Stimulated activated CD8-positive, alpha-beta memory T cell treated with anti-CD3 and anti-CD28 coated beads, Interleukin-7, amount 100 ng/mL, for 1 hour (primary cell): Measurements from ENCODE around the gene TRIO.

Experiments
- DNase-seq, 2 donors: peaks; one replicate each; pipeline ENCODE4 v3.0.0-alpha.2; 2020; ENCODE audit warnings: low read depth in 2 of 2

TRIO gene

GRCh38 chr5:14353726-14354474 is 210.8 kb downstream of the TRIO start:
- no peak for DNase-seq

- DNase-seq = no peak
These were observed 212.2 kb downstream of the TRIO start for GRCh38 chr5:14355391-14355790.

DNA sequence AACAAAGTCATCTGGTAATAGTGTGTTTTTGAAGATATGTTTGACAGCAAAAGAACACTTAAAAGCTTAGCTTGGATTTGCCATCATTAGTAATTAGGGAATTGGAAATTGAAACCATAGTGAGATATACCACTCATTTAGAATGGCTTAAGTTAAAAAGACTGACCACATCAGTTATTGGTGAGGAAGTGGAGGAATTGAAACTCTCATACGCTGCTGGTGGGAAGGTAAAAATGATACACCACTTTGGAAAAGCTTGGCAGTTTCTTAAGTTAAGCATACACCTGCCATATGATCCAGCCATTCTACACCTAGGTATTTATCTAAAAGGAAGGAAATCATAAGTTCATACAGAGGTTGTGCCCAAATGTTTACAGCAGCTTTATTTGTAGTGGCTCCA is 213.2 kb downstream of the TRIO start:
- DNase-seq = no peak

GRCh38 chr5:14357441-14357840 is 214.3 kb downstream of the TRIO start:
- no peak for DNase-seq

- no peak for DNase-seq
These were observed 214.7 kb downstream of the TRIO start for GRCh38 chr5:14357851-14358250.

- no peak for DNase-seq
These were observed 215.4 kb downstream of the TRIO start for GRCh38 chr5:14358536-14358935.

- DNase-seq = no peak
These were observed 216.2 kb downstream of the TRIO start for GRCh38 chr5:14359069-14360043.

GRCh38 chr5:14362491-14362890 is 219.3 kb downstream of the TRIO start:
- DNase-seq = no peak

GRCh38 chr5:14364096-14364495 is 221.0 kb downstream of the TRIO start:
- no peak for DNase-seq

GRCh38 chr5:14364576-14365472 is 221.7 kb downstream of the TRIO start:
- no peak for DNase-seq

- no peak for DNase-seq
These were observed 222.8 kb downstream of the TRIO start for GRCh38 chr5:14365831-14366430.

DNA sequence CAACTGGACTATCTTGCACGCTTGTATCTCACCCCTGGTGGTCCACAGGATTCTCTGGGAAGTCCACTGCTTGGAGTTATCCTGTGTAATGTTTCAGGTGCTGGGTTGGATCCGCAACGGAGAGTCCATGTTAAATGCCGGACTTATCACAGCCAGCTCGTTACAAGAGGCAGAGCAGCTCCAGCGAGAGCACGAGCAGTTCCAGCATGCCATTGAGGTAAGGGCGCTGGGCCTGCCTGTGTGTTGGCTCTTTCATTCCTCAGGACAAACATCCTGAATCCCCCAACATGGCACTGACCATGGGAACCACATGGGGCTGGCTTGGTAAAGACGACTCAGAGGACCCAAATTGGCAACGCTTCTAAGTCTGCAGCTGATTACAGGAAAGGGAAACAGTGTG is 223.6 kb downstream of the TRIO start:
- DNase-seq = no peak

- DNase-seq = no peak
These were observed 224.2 kb downstream of the TRIO start for GRCh38 chr5:14367364-14367763.

DNA sequence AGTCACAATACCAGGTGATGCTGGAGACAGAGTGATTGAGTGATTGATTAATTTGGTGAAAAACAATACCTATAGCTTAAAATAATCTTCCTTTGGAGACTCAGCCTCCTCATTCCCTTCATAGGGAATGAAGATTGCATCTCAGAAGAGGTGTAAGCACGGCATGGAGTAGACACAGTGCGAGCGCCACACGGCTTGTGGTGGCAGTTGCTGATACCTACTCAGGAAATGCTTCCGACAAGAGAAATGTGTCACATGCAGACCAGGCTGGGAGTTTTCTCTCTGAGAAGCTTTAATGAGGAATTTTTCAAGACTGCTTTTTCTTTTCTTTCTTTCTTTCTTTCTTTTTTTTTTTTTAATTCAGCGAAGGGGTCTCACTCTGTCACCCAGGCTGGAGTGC is 226.6 kb downstream of the TRIO start:
- no peak for DNase-seq

DNA sequence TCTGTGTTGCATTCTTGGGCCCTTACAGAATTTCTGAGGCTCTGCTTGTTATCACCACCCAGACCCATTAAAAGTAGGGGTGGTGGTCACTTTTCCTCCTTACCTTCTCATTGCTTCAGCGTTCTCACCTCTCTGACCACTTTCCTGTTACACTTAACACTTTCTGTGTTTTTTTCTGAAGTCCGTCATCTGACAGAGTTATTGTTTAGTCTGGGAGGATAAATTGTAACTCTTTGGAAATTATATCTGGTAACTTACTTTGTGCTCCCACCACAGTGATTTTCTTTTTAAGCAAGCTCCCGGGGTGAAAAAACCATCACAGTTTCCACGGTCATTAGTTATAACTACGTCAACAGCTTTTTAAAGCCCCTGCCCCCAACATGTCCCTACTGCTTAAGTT is 227.2 kb downstream of the TRIO start:
- no peak for DNase-seq

DNA sequence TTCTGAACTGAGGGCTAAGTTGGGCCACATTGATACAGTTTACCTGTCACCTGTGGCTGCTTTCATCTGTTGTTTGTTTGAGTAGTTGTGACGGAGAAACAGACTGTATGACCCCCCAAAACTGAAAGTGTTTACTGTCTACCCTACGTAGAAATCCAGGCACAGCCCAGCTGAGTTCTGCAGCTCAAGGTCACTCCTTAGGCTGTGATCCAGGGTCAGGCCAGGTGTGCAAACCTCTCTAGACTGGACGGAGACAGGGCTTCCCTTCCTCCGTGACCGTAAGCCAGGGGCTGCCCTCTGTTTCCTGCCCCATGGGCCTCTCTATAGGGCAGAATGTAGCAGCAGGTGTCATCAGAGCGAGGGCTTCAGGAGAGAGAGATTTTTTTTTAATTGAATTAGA is 230.5 kb downstream of the TRIO start:
- no peak for DNase-seq

GRCh38 chr5:14374100-14374499 is 231.0 kb downstream of the TRIO start:
- no peak for DNase-seq

GRCh38 chr5:14376789-14377188 is 233.6 kb downstream of the TRIO start:
- DNase-seq = no peak

GRCh38 chr5:14379739-14380497 is 236.8 kb downstream of the TRIO start:
- no peak for DNase-seq

DNA sequence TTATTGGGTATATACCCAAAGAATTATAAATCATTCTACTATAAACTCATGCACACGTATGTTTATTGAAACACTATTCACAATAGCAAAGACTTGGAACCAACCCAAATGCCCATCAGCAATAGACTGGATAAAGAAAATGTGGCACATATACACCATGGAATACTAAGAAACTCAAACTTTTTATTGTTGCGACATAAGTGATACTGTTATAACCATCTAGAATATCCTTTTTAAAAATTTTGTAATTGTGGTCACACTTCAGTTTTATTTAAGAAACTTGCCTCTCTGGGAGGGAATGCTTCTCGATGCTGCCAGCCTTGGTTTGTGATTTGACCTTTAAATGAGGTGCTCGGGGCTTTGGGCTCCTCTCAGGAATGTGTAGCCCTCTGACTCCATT is 237.6 kb downstream of the TRIO start:
- no peak for DNase-seq

DNA sequence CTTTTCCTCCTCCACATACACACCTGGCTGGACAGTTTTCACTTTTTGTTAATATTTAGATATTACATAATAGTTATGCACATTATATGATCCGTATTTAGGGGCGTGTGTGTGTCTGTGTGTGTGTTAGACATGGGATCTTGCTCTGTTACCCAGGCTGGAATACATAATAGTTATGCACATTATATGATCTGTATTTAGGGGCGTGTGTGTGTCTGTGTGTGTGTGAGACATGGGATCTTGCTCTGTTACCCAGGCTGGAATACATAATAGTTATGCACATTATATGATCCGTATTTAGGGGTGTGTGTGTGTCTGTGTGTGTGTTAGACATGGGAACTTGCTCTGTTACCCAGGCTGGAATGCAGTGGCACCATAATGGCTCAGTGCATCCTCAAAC is 239.5 kb downstream of the TRIO start:
- DNase-seq = no peak
